GM19193 (cell line): ENCODE data around the gene ITPRID2.

Experiments used
- POLR2A ChIP-seq: IDR thresholded peaks from 4 replicates; pipeline ENCODE4 v1.6.1; 2011; ENCODE audit not compliant: insufficient read depth, insufficient read length; ENCODE audit errors: extremely low read depth

ITPRID2 gene

DNA sequence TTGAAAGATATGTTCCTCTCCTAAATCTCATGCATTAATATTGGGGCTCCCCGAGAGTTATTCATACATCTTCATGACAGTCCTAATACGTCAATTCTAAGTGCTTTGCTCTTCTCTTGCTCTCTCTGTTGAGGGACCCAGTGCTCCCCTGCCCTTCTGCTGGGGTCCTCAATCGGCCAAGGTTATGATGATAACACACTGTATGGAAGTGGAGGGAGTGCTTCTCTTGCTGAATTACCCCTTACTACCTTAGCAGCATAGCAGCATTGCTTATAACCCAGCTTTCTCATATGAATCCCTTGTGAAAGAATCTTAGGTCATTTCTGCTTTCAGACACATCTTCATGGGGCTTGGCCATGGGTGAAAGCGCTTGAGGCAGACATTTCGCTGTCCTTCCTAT lies 43.2 kb downstream of the ITPRID2 start:
- no peak for TF ChIP-seq POLR2A

DNA sequence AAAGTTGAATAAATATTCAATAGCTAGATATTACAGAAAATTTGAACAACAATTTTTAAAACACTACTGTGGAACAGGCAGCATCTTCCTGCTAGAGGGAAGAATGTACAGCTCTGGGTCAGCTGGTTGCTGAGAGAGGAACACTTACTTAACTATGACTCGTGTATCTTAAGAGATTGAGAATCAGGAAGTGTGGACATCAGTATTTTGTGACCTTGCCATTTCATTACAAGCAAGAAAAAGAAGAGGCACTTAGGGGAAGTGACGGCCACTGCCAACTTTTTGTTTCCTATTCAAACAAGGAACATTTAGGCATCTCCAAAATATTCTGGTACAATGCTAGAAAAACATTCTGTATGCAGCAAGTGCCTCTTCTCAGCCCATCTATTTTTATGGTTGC lies 45.9 kb downstream of the ITPRID2 start:
- no peak for TF ChIP-seq POLR2A

- no peak for TF ChIP-seq POLR2A
Observed at GRCh38 chr2:181943411-181944124, 52.0 kb downstream of the ITPRID2 start.

DNA sequence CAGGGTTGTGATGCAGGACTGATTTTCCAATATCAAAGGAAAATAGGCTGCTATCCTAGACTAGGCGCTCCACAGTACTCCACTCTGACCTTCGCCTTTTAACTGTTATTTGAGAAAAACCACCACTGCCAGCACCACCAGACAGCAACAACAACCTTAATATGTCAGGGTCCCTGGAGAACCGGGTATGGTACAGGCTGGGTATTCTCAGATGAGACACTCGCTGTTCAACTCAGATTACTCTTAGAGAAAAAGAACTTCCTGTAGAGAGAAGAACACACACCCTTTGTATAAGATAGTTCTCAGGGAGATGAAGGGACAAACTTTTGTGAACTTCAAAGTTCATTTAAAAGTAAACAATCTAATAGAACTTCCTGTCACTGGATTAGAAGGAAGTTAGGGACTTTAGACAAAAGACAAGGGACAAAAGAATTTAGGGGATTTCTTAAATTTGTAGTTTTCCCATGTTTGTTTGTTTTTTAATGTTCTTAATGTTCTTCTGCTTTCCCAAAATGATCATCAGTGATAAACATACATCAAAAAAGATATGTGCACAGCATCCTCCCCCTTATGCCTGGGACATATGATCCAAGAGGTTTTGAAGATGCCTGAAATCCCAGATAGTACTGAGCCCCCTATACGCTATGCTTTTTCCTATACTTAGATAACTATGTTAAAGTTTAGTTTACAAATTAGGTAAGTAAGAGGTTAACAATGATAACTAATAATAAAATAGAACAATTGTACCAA lies 52.8 kb downstream of the ITPRID2 start:
- TF ChIP-seq POLR2A = no peak

DNA sequence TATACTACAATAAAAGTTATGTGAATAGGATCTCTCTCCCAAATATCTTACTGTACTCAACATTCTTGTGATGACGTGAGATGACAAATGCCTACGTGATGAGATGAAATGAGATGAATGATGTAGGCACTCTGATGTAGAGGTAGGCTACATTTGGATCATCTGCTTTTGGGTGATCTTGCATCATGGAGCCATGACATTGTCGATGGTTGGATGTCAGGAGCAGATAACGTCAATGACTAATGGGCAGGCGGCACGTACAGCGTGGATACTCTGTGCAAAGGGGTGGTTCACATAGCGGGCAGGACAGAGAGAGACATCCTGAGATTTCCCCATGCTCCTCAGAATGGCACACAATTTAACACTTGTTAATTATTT lies 53.4 kb downstream of the ITPRID2 start:
- no peak for TF ChIP-seq POLR2A

DNA sequence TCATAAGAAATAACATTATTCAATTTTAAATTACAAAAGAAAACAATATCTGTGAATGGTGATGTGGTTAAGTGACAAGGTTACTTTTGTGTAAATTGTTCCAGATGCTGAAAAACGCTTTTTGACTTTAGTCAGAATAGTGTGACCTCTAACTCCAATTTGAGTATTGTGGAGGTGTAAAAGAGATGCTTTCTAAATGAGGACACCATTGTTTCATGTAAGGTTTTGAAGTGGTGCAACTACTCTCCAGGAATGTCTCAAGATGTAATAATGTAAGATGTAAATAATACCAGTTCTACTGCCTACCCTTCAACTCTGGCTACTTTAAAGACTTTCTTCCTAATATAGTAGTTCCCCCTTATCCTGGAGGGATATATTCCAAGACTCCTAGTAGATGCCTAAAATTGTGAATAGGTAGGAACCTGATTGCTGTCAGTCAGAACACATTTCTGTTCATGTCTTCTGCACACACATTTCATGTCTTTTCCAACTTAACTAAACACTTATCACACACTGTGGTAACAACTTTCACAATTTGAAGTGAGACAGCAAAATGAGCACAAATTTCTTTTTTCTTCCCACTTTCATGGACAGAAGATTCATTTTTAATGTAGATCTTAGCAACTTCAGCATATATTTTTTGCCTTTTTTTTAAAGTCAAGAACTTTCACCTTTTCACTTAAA lies 55.1 kb downstream of the ITPRID2 start:
- TF ChIP-seq POLR2A = no peak

DNA sequence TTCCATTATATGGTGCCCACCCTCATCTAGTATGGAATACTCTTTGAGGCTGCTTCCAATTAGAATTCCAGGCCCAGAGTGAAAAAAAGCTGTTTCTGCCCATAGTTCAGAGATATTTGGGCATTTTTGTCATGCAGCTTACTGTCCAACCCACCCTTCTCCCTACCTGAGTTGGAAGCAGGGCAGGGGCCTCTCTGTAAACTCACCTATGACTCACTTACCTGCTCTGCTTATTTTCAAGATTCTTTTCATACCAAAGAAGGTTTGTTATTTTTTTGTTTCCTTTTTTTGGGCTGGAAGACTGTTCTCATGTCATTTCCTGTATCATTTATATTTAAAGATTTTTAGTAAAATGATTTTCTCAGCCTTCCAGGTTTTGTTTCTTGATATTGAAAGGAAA lies 55.7 kb downstream of the ITPRID2 start:
- TF ChIP-seq POLR2A = no peak

GRCh38 chr2:181948227-181948626 lies 56.7 kb downstream of the ITPRID2 start:
- no peak for TF ChIP-seq POLR2A

GRCh38 chr2:181949047-181949446 lies 57.5 kb downstream of the ITPRID2 start:
- TF ChIP-seq POLR2A = no peak

- no peak for TF ChIP-seq POLR2A
Observed at GRCh38 chr2:181952404-181953226, 61.1 kb downstream of the ITPRID2 start.

DNA sequence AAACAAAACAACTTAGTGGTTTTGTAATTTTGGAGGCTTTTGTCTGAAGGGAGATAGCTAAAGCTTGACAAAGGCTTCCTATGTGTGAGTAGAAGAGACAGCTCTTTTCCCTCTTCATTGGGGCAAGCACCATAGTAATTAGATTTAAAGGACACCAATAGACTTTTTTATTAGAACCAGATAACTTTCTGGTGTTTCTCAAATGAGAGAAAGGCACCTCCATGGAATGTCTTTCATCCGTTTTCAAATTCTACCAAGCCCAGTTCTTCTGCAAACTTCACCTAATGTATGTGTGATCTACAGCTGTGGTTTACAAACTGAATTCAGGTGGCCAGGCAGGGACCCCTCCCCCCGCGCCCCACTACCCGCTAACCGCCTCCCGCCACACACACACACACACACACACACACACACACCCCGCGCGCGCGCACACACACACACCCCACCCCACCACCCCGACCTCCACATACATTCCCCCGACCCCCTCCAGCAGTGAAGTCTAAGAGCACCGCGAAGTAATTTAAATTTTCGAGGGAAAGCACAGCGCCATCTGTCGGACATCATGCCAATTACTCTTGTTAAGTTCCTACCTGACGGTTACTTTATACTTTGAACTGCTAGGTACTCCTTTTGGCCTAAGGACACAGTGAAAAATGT lies 62.5 kb downstream of the ITPRID2 start:
- TF ChIP-seq POLR2A = no peak

DNA sequence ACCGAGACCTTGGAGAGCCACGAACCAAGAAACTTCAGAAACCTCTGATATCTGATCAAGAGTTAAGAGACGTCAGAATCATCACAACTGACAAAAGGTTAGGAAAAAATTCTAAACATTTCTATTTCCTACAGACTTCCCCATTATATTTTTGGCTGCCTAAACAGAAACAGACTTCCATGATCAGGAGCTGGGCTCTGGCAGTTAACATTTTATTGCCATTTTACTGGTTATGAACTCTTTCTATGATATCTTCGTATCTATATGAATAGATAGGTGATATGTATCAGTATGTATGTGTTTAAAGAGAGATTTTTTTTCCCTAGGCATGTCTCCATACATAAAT lies 63.0 kb downstream of the ITPRID2 start:
- TF ChIP-seq POLR2A = no peak

DNA sequence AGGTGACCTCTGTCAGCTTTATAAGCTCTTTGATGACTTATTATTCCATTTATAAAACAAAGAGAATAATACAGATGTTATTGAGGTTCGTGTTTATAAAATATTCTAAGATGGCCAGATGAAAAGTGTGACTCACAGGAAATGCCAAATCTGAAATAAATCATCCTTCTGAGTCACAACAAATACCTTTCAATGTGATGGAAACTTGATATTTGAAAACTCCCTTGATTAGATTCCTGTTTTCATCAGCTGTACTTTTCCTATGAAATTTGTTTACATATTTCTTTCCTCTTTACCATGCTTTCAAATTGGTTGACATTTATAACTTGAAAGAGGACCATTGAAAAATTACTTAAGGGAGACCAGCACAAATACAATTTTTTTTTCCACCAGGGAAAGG lies 63.5 kb downstream of the ITPRID2 start:
- no peak for TF ChIP-seq POLR2A

- TF ChIP-seq POLR2A = no peak
Observed at GRCh38 chr2:181957668-181958067, 66.1 kb downstream of the ITPRID2 start.
